Neuronal stem cell (in vitro differentiated cells): Measurements from ENCODE around the gene MUC12.

Experiments
- DNase-seq: peaks from one replicate; pipeline ENCODE4 v3.0.0-alpha.2; 2013; ENCODE audit warnings: low spot score
- H2AFZ ChIP-seq: one replicate; pipeline ENCODE4 v1.6.1; 2013; ENCODE audit warnings: mild to moderate bottlenecking, low read length, inconsistent platforms
- H2AK5ac ChIP-seq: 2 replicates; pipeline ENCODE4 v1.6.1; 2013; ENCODE audit warnings: low read depth, mild to moderate bottlenecking, inconsistent platforms, low read length, moderate library complexity, mixed read lengths
- H2BK120ac ChIP-seq: 2 replicates; pipeline ENCODE4 v1.6.1; 2013; ENCODE audit warnings: low read depth, mild to moderate bottlenecking, inconsistent platforms, low read length, moderate library complexity, mixed read lengths
- H2BK12ac ChIP-seq: one replicate; pipeline ENCODE4 v1.6.1; 2013; ENCODE audit warnings: low read length, inconsistent platforms
- H2BK15ac ChIP-seq: 2 replicates; pipeline ENCODE4 v1.6.1; 2013; ENCODE audit warnings: mild to moderate bottlenecking, low read length, inconsistent platforms, mixed read lengths
- H2BK5ac ChIP-seq: one replicate; pipeline ENCODE4 v1.6.1; 2013; ENCODE audit warnings: inconsistent platforms, mild to moderate bottlenecking, low read length, moderate library complexity
- H3K14ac ChIP-seq: one replicate; pipeline ENCODE4 v1.6.1; 2013; ENCODE audit warnings: low read length, inconsistent platforms
- H3K18ac ChIP-seq: 2 replicates; pipeline ENCODE4 v1.6.1; 2013; ENCODE audit warnings: low read length, inconsistent platforms
- H3K23ac ChIP-seq: 2 replicates; pipeline ENCODE4 v1.6.1; 2013; ENCODE audit warnings: low read depth, mild to moderate bottlenecking, mixed read lengths, low read length, inconsistent platforms; ENCODE audit not compliant: poor library complexity
- H3K27ac ChIP-seq: replicated peaks from 3 replicates; pipeline ENCODE4 v1.5.1; 2013; ENCODE audit warnings: low read length, inconsistent platforms
- H3K27me3 ChIP-seq, 3 experiments: 2 replicates each; pipeline ENCODE4 v1.6.1; 2013; ENCODE audit warnings: low read length in 3 of 3, mild to moderate bottlenecking in 2 of 3, inconsistent platforms in 1 of 3, low read depth in 1 of 3, mixed read lengths in 1 of 3, moderate library complexity in 1 of 3; ENCODE audit not compliant: control insufficient read depth in 3 of 3, insufficient read depth in 3 of 3
- H3K36me3 ChIP-seq, 2 donors: replicated peaks in 1 of 2; 2 replicates each; pipeline ENCODE4 v1.6.1; 2013; ENCODE audit warnings: low read length in 2 of 2; ENCODE audit not compliant: control insufficient read depth in 2 of 2, insufficient read depth in 2 of 2
- H3K4ac ChIP-seq: 2 replicates; pipeline ENCODE4 v1.6.1; 2013; ENCODE audit warnings: inconsistent platforms, mild to moderate bottlenecking, low read length, moderate library complexity
- H3K4me1 ChIP-seq, 2 donors: 1 replicate in 1 of 2; 2 replicates in 1 of 2; pipeline ENCODE4 v1.6.1; 2013; ENCODE audit warnings: low read length in 2 of 2, low read depth in 1 of 2; ENCODE audit not compliant: control insufficient read depth in 2 of 2, insufficient read depth in 1 of 2
- H3K4me2 ChIP-seq: one replicate; pipeline ENCODE4 v1.6.1; 2013; ENCODE audit warnings: mild to moderate bottlenecking, low read length, inconsistent platforms; ENCODE audit not compliant: insufficient read depth, poor library complexity, severe bottlenecking
- H3K4me3 ChIP-seq, 2 donors: 2 replicates each; pipeline ENCODE4 v1.5.1; 2013; ENCODE audit warnings: low read length in 2 of 2, mild to moderate bottlenecking in 2 of 2, inconsistent platforms in 1 of 2, moderate library complexity in 1 of 2
- H3K79me1 ChIP-seq: one replicate; pipeline ENCODE4 v1.6.1; 2013; ENCODE audit warnings: low read depth, mild to moderate bottlenecking, inconsistent platforms, low read length, moderate library complexity
- H3K9ac ChIP-seq: one replicate; pipeline ENCODE4 v1.6.1; 2013; ENCODE audit warnings: mild to moderate bottlenecking, low read depth, low read length, inconsistent platforms; ENCODE audit not compliant: poor library complexity
- H3K9me3 ChIP-seq, 2 donors: replicated peaks in 1 of 2; 2 replicates each; pipeline versions ENCODE3 to v1.6.1; 2013; ENCODE audit warnings: low read length in 2 of 2, mild to moderate bottlenecking in 2 of 2, inconsistent platforms in 1 of 2, low read depth in 1 of 2, mixed read lengths in 1 of 2, moderate library complexity in 1 of 2; ENCODE audit not compliant: control insufficient read depth in 2 of 2, insufficient read depth in 1 of 2
- H4K8ac ChIP-seq: one replicate; pipeline ENCODE4 v1.6.1; 2013; ENCODE audit warnings: low read depth, mild to moderate bottlenecking, inconsistent platforms, low read length, moderate library complexity
- H4K91ac ChIP-seq: one replicate; pipeline ENCODE4 v1.6.1; 2013; ENCODE audit warnings: low read length, low read depth, mild to moderate bottlenecking, inconsistent platforms; ENCODE audit not compliant: poor library complexity
- WGBS, 2 donors: extraction: QIAGEN DNeasy Blood & Tissue Kit; methylation state at CpG; one replicate each; pipeline ENCODE4 v1.1.7; 2013; ENCODE audit warnings: missing lambda C conversion rate in 2 of 2, mixed read lengths in 1 of 2; ENCODE audit not compliant: insufficient read length in 2 of 2, insufficient replicate concordance in 1 of 2; ENCODE audit errors: extremely low coverage in 2 of 2; 5-methylcytosine and 5-hydroxymethylcytosine counted together

The MUC12 gene

DNA sequence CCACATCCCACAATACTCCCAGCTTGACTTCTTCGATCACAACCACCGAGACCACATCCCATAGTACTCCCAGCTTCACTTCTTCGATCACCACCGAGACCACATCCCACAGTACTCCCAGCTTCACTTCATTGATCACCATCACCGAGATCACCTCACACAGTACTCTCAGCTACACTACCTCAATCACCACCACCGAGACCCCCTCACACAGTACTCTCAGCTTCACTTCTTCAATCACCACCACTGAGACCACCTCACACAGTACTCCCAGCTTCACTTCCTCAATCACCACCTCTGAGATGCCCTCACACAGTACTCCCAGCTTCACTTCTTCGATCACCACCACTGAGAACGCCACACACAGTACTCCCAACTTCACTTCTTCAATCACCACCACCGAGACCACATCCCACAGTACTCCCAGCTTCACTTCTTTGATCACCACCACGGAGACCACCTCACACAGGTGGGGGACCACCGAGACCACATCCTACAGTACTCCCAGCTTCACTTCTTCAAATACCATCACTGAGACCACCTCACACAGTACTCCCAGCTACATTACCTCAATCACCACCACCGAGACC, 11.4 kb upstream of the MUC12 start:
- Histone ChIP-seq H2BK12ac (no peak overlapping the region), H3K4ac (no peak overlapping the region), H4K91ac (no peak overlapping the region), H3K18ac (no peak overlapping the region), H3K9ac (no peak overlapping the region), H3K27me3 (peaks cover 0 to 5% (median 4%) of the 10 kb centered on the region in 3 experiments), H2AK5ac (no peak overlapping the region), H3K23ac (no peak overlapping the region), H3K79me1 (peaks cover 1% of the 10 kb centered on the region), H2AFZ (no peak overlapping the region), H3K4me1 (no peaks in the 10 kb centered on the region), H3K27ac (no peak overlapping the region), H2BK5ac (no peak overlapping the region), H4K8ac (no peak overlapping the region), H3K14ac (no peak overlapping the region), H2BK15ac (no peak overlapping the region), H3K4me2 (no peak overlapping the region), H3K9me3 (peaks cover 0 to 1% of the 10 kb centered on the region in 2 donors), H3K36me3 (no peaks in the 10 kb centered on the region), H3K4me3 (no peak overlapping the region), H2BK120ac (no peak overlapping the region)
- 83% methylated on average over 1 of the region's 12 CpGs; no CpG with 5 or more reads in 1 of the 2 donors for WGBS, 2 donors
- no peak for DNase-seq

DNA sequence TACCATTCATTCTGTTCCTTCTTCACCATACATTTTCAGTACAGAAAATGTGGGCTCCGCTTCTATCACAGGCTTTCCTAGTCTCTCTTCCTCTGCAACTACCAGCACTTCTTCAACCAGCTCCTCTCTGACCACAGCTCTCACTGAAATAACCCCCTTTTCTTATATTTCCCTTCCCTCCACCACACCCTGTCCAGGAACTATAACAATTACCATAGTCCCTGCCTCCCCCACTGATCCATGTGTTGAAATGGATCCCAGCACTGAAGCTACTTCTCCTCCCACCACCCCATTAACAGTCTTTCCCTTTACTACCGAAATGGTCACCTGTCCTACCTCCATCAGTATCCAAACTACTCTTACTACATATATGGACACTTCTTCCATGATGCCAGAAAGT, 9.5 kb upstream of the MUC12 start:
- Histone ChIP-seq H2AK5ac (no peak overlapping the region), H2BK12ac (no peak overlapping the region), H3K4me3 (no peak overlapping the region), H3K9me3 (peaks cover 0 to 1% of the 10 kb centered on the region in 2 donors), H3K4me2 (no peak overlapping the region), H2BK5ac (no peak overlapping the region), H3K4ac (no peak overlapping the region), H3K27me3 (peaks cover 2 to 20% (median 15%) of the 10 kb centered on the region in 3 experiments), H3K36me3 (no peaks in the 10 kb centered on the region), H4K8ac (no peak overlapping the region), H3K14ac (no peak overlapping the region), H3K9ac (no peak overlapping the region), H3K27ac (no peak overlapping the region), H3K4me1 (no peaks in the 10 kb centered on the region), H3K79me1 (peaks cover 1% of the 10 kb centered on the region), H2AFZ (no peak overlapping the region), H2BK120ac (no peak overlapping the region), H2BK15ac (no peak overlapping the region), H3K18ac (no peak overlapping the region), H4K91ac (no peak overlapping the region), H3K23ac (no peak overlapping the region)
- DNase-seq = no peak
- no CpG with 5 or more reads among the region's 2 CpGs for WGBS, 2 donors

DNA sequence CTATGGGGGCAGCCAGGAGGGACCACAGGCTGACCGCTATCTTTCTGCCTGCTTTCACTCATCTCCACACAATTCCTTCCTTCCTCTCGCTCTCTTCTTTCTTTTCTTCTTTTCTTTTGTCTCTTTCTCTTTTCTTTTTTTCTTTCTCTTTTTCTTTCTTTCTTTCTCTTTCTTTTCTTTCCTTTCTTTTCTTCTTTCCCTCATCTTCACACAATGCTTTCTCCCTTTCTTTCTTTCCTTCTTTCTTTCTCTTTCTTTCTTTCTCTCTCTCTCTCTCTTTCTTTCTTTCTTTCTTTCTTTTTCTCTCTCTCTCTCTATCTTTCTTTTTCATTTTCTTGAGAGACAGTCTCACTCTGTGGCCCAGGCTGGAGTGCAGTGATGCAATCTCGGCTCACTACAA, 6.8 kb upstream of the MUC12 start:
- H3K79me1 ChIP-seq = peaks cover 1% of the 10 kb centered on the region
- H4K8ac ChIP-seq = no peak overlapping the region
- peaks cover 14 to 42% (median 37%) of the 10 kb centered on the region in 3 experiments for H3K27me3 ChIP-seq
- H3K9ac ChIP-seq = no peak overlapping the region
- 100% methylated on average over 1 of the region's 3 CpGs for WGBS, 2 donors
- no peak overlapping the region for H4K91ac ChIP-seq
- H2AFZ ChIP-seq = no peak overlapping the region
- no peak overlapping the region for H3K23ac ChIP-seq
- H2BK15ac ChIP-seq = no peak overlapping the region
- no peak overlapping the region for H3K4me3 ChIP-seq
- H3K36me3 ChIP-seq = no peaks in the 10 kb centered on the region
- H3K9me3 ChIP-seq = peaks cover 0 to 4% of the 10 kb centered on the region in 2 donors
- no peak overlapping the region for H3K4me2 ChIP-seq
- H3K4ac ChIP-seq = no peak overlapping the region
- H3K4me1 ChIP-seq = peaks cover 0 to 9% of the 10 kb centered on the region in 2 donors
- no peak overlapping the region for H2AK5ac ChIP-seq
- H3K14ac ChIP-seq = no peak overlapping the region
- H3K18ac ChIP-seq = no peak overlapping the region
- H3K27ac ChIP-seq = no peak overlapping the region
- H2BK120ac ChIP-seq = no peak overlapping the region
- H2BK5ac ChIP-seq = no peak overlapping the region
- no peak overlapping the region for H2BK12ac ChIP-seq
- DNase-seq = no peak

DNA sequence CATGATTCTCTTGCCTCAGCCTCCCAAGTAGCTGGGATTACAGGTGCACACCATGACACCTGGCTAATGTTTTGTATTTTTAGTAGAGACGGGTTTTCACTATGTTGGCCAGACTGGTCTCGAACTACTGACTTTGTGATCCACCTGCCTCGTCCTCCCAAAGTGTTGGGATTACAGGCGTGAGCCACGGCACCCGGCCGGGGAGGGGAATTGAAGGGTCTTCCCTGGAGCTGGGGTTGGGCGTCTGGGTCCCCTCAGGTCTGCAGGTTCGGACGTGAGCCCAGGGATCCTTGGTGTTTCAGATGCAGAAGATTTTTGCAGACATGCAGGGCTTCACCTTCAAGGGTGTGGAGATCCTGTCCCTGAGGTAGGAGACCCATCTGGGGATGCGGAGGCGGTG, 6.0 kb upstream of the MUC12 start:
- H3K4me1 ChIP-seq = peaks cover 0 to 9% of the 10 kb centered on the region in 2 donors
- H4K8ac ChIP-seq = no peak overlapping the region
- no peak overlapping the region for H3K4ac ChIP-seq
- H2AK5ac ChIP-seq = no peak overlapping the region
- H2AFZ ChIP-seq = no peak overlapping the region
- H3K4me3 ChIP-seq = no peak overlapping the region
- no peak overlapping the region for H3K18ac ChIP-seq
- H3K14ac ChIP-seq = no peak overlapping the region
- H3K23ac ChIP-seq = no peak overlapping the region
- H2BK12ac ChIP-seq = no peak overlapping the region
- no peaks in the 10 kb centered on the region for H3K36me3 ChIP-seq
- H4K91ac ChIP-seq = no peak overlapping the region
- peaks cover 1% of the 10 kb centered on the region for H3K79me1 ChIP-seq
- H2BK15ac ChIP-seq = no peak overlapping the region
- H2BK5ac ChIP-seq = no peak overlapping the region
- peaks cover 15 to 50% (median 45%) of the 10 kb centered on the region in 3 experiments for H3K27me3 ChIP-seq
- peaks cover 0 to 4% of the 10 kb centered on the region in 2 donors for H3K9me3 ChIP-seq
- no peak overlapping the region for H3K9ac ChIP-seq
- DNase-seq = no peak
- no peak overlapping the region for H2BK120ac ChIP-seq
- no peak overlapping the region for H3K27ac ChIP-seq
- no CpG with 5 or more reads among the region's 12 CpGs for WGBS, 2 donors
- H3K4me2 ChIP-seq = no peak overlapping the region
